Measurements from ENCODE around the gene HPSE2.

DNA sequence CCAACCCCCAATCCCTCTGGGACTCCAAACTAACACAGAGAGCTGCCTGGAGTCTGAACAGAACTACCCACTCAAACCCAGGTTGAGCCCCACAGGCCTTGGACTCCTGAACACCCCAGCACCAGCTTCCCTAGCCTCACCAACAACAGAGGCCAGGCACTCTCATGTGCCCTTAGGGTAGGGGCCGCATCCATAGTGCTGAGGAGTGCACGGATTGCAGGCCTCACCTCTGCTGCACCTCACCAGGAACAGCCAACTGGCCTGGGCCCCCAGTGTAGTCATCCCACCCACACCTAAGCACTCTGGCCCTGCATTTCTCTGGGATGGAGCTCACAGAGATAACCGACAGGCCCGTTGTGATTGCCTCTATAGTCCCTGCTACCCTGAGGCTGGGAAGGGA, 194.2 kb downstream of the HPSE2 start:
- TF ChIP-seq POLR2A (IDR thresholded peaks at IDR 0.05; ENCODE audit: low read length) (no peak), GATA1 (IDR thresholded peaks at IDR 0.05; ENCODE audit: low read depth, low read length) (no peak)
